Chondrocyte (in vitro differentiated cells): ENCODE data around the gene RAB28. TPM values are rescaled to one million over a fixed set of nuclear protein-coding genes. Genes with fewer than 3 reads are reported as not detected.

ENCODE experiments used
- DNase-seq: peaks from one replicate; pipeline ENCODE4 v3.0.0; 2021; ENCODE audit warnings: mixed read lengths, low spot score
- H3K27ac Mint-ChIP-seq: one replicate; pipeline ENCODE4 v1.8.0; 2021; ENCODE audit warnings: mild to moderate bottlenecking, moderate library complexity, mixed read lengths; ENCODE audit not compliant: unreplicated experiment
- H3K27me3 Mint-ChIP-seq: 2 replicates; pipeline ENCODE4 v1.8.0; 2021; ENCODE audit warnings: low read depth, mixed read lengths
- H3K36me3 Mint-ChIP-seq: 2 replicates; pipeline ENCODE4 v1.8.0; 2021; ENCODE audit warnings: low read depth, mixed read lengths
- H3K4me1 Mint-ChIP-seq: 2 replicates; pipeline ENCODE4 v1.8.0; 2021; ENCODE audit warnings: low read depth, mild to moderate bottlenecking, mixed read lengths
- H3K4me3 Mint-ChIP-seq: one replicate; pipeline ENCODE4 v1.8.0; 2021; ENCODE audit warnings: mild to moderate bottlenecking, moderate library complexity, mixed read lengths; ENCODE audit not compliant: unreplicated experiment
- H3K9me3 Mint-ChIP-seq: 2 replicates; pipeline ENCODE4 v1.8.0; 2021; ENCODE audit warnings: low read depth, mixed read lengths
- total RNA-seq: library from RNA; stranded (reverse); gene quantifications from 3 replicates; pipeline ENCODE4 v1.2.1, GENCODE V29; 2021
- TF ChIP-seq, protein P1 (sequence below): fragments of 200-600 bp; sonication (generic); IDR thresholded peaks from 2 replicates; pipeline ENCODE4 v1.5.0; 2021; ENCODE audit warnings: antibody characterized with exemption, mild to moderate bottlenecking, moderate library complexity

The RAB28 gene
- total RNA-seq, 1 donor from 2014 or later = 11.3 TPM

DNA sequence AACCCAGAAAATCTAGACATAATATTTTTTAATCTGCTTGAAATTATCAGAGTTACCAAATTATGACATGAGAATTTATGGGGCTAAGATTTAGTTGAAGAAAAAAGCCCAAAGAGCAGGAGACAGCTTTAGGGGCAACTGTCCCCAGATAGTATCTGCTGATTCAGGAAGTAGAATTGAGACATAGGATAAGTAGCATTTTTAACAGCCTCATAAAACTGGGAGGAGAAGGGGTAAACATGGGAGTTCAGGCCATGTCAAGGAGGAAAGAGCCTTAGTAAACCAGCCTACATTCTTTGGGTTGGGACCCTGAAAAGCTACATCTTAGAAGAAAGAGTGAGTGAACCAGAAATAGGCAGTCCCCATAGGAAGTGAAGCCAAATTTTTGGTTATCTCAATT, 9.7 kb upstream of the RAB28 start:
- H3K9me3 Mint-ChIP-seq = no peaks in the 10 kb centered on the region
- H3K36me3 Mint-ChIP-seq = no peaks in the 10 kb centered on the region
- no peak for DNase-seq
- no peak overlapping the region for H3K27ac Mint-ChIP-seq
- no peak overlapping the region for H3K4me3 Mint-ChIP-seq
- peaks cover 11% of the 10 kb centered on the region for H3K27me3 Mint-ChIP-seq
- H3K4me1 Mint-ChIP-seq = no peaks in the 10 kb centered on the region
- TF ChIP-seq, protein P1, sequence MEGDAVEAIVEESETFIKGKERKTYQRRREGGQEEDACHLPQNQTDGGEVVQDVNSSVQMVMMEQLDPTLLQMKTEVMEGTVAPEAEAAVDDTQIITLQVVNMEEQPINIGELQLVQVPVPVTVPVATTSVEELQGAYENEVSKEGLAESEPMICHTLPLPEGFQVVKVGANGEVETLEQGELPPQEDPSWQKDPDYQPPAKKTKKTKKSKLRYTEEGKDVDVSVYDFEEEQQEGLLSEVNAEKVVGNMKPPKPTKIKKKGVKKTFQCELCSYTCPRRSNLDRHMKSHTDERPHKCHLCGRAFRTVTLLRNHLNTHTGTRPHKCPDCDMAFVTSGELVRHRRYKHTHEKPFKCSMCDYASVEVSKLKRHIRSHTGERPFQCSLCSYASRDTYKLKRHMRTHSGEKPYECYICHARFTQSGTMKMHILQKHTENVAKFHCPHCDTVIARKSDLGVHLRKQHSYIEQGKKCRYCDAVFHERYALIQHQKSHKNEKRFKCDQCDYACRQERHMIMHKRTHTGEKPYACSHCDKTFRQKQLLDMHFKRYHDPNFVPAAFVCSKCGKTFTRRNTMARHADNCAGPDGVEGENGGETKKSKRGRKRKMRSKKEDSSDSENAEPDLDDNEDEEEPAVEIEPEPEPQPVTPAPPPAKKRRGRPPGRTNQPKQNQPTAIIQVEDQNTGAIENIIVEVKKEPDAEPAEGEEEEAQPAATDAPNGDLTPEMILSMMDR = no peak

DNA sequence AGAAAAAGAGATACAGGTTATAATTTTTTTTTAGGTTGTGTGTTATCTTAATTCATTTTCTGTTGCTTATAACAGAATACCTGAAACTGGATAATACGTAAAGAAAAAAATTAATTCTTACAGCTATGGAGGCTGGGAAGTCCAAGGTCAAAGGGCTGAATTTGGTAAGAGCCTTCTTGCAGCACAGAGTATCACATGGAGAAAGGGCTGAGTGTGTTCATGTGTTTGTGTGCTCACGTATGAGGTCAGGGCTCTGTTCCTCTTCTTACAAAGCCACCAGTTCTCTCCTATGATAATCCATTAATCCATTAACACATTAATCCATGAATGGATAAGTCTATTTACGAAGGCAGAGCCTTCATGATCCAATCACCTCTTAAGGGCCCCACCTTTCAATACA, 8.6 kb upstream of the RAB28 start:
- no peak overlapping the region for H3K27ac Mint-ChIP-seq
- no peak overlapping the region for H3K4me3 Mint-ChIP-seq
- H3K9me3 Mint-ChIP-seq = peaks cover 3% of the 10 kb centered on the region
- H3K4me1 Mint-ChIP-seq = no peaks in the 10 kb centered on the region
- TF ChIP-seq, protein P1 = no peak
- H3K36me3 Mint-ChIP-seq = no peaks in the 10 kb centered on the region
- no peak for DNase-seq
- peaks cover 5% of the 10 kb centered on the region for H3K27me3 Mint-ChIP-seq

DNA sequence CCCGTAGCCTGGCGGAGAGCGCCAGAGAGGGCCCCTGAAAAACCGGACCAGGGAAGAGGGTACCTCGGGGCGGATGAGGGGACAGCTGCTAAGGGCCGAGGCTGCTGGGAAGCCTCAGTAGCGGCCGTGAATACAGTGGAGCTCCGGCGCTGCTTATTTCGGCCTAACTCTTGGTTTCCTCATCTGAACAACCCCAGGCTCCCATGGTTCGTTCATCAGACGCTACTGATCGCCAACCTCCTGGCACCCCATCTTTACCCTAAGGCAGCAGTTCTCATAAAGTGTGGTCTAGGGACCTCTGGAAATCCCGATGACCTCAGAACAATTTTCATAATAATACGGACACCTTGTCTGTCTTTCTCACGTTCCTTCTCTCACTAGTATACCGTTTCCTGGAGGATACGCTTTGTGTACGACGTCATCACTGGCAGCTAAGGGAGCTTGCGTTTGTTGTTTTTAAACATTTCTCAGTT, 645 bp upstream of the RAB28 start:
- Mint-ChIP-seq H3K27ac (peak overlapping the region; percentile 100), H3K27me3 (no peaks in the 10 kb centered on the region), H3K9me3 (peaks cover 6% of the 10 kb centered on the region), H3K36me3 (no peaks in the 10 kb centered on the region), H3K4me1 (peaks cover 25% of the 10 kb centered on the region), H3K4me3 (peak overlapping the region; percentile 85)
- TF ChIP-seq, protein P1 = no peak
- DNase-seq = no peak

DNA sequence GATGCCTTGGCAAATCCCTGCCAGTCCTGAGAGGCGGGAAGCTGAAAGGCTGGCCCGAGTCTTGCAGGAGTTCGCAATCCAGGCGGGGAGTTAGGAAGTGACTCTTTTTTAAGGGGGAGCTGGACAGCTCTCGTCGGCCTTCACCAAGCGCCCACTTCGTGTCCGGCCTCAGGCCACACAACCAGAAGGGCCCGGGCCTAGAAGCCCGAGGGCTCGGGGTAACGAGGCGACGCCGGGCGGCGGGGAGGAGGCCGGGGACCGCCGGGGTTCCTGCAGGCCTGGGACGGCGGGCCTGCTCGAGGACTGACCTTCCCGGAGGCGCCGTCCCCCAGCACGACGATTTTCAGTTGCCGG, 395 bp downstream of the RAB28 start:
- peaks cover 25% of the 10 kb centered on the region for H3K4me1 Mint-ChIP-seq
- H3K27me3 Mint-ChIP-seq = no peaks in the 10 kb centered on the region
- H3K36me3 Mint-ChIP-seq = no peaks in the 10 kb centered on the region
- TF ChIP-seq, protein P1 = no peak
- H3K4me3 Mint-ChIP-seq = peak overlapping the region; percentile 85
- DNase-seq = no peak
- H3K27ac Mint-ChIP-seq = peak overlapping the region; percentile 100
- H3K9me3 Mint-ChIP-seq = peaks cover 6% of the 10 kb centered on the region

DNA sequence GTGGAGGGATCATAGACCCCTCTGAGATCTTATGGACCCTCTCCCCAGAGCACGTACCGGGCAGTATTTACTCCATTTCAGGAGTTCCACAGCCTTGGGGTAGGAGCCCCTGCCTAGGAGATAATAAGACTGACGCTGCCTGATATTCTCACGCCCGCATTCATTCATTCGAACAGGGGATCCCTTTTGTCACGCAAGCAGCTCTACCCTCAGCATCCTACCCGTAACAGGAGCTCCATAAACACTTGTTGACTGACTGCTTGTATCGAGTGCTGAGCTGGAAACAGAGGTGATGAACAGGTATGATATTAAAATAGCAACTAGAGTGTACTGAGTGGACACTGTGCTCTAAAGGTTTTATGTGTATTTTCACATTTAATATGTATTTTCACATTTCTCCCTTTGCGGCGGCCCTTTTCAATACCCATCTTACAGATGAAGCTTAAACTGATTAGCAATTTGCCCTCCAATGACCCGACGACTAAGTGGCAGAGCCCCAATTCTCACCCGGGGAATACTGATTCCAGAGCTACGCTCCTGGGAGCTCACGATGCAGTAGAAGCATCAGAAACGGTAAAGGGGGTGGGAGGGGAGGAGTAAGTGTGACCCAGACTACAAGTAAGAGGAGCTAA, 888 bp downstream of the RAB28 start:
- no peaks in the 10 kb centered on the region for H3K27me3 Mint-ChIP-seq

More for the DNA sequence above, 888 bp downstream of the RAB28 start:
- TF ChIP-seq, protein P1 = no peak
- peak overlapping the region; percentile 100 for H3K27ac Mint-ChIP-seq
- H3K4me1 Mint-ChIP-seq = peaks cover 25% of the 10 kb centered on the region
- DNase-seq = no peak
- peak overlapping the region; percentile 85 for H3K4me3 Mint-ChIP-seq
- H3K9me3 Mint-ChIP-seq = peaks cover 6% of the 10 kb centered on the region
- H3K36me3 Mint-ChIP-seq = no peaks in the 10 kb centered on the region
